Activated naive CD4-positive, alpha-beta T cell treated with anti-CD3 and anti-CD28 coated beads, Interleukin-2, amount 10 ng/mL, durations not matched to agents 5 hours and 36 hours (primary cell): ENCODE measurements around the gene WDR38. TPM values are rescaled to one million over a fixed set of nuclear protein-coding genes. Genes with fewer than 3 reads are reported as not detected.

ENCODE experiments used
- total RNA-seq, 2 experiments: library from RNA; stranded (reverse); gene quantifications; one replicate each; pipeline ENCODE4 v1.2.3, GENCODE V29; 2021

WDR38 gene
- total RNA-seq = not detected

GRCh38 chr9:124852829-124853531 is at the start of gene WDR38:
WDR38 (plus strand) TSS chr9:124853460; CDS start chr9:124853532, 72 bp downstream.

GRCh38 chr9:124861342-124862229 is 8.3 kb downstream of the WDR38 start, which contains the start of the genes ARPC5L and RPL35:
ARPC5L (plus strand) TSS chr9:124862130; CDS start chr9:124869291, 7,161 bp downstream.
RPL35 (minus strand) TSS chr9:124861957; CDS start chr9:124861912, 45 bp downstream.

Other genes starting within 250 kb of the WDR38 start
- under 1 TPM; 0.19 to 0.50 TPM for gene NR6A1, start 82.1 kb upstream of the WDR38 start, total RNA-seq
- not detected for gene OLFML2A, start 76.3 kb upstream of the WDR38 start, total RNA-seq
- gene RPL35, start 8.5 kb downstream of the WDR38 start, total RNA-seq = 1,000 to 10,000 TPM; 1,539 to 1,574 TPM
- gene ARPC5L, start 8.7 kb downstream of the WDR38 start, total RNA-seq = 10 to 100 TPM; 59.5 TPM
- gene GOLGA1, start 87.6 kb downstream of the WDR38 start, total RNA-seq = 10 to 100 TPM; 16.9 to 17.4 TPM